ENCODE measurements around the gene CPNE2.

DNA sequence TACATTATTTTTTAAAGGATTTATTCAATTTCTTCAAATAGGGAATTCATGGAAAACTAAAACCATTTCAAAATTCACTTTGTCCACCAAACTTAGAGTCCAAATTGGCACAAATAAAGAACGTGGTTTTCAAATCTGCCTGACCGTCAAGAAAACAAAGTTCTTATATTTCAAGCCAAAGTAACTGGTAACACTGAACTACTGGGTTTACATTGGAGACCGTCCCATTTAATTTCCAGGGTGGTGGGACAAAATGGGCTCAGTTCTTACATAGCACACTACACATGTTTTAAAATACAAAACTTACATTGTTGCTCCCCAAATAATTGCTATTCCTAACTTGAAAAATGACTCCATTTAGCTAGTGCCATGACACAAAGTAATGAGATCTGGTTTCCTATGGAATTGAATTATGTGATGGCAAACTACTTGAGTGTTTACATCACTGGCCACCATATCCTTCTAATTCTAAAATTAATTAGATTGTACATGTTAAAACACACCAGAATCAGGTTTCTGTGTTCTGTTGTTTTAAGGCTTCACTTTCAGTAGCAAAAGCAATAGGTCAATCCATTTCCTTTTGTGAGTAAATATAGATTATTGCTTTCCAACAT lies 86.9 kb downstream of the CPNE2 start:
- TF ChIP-seq, protein P1, sequence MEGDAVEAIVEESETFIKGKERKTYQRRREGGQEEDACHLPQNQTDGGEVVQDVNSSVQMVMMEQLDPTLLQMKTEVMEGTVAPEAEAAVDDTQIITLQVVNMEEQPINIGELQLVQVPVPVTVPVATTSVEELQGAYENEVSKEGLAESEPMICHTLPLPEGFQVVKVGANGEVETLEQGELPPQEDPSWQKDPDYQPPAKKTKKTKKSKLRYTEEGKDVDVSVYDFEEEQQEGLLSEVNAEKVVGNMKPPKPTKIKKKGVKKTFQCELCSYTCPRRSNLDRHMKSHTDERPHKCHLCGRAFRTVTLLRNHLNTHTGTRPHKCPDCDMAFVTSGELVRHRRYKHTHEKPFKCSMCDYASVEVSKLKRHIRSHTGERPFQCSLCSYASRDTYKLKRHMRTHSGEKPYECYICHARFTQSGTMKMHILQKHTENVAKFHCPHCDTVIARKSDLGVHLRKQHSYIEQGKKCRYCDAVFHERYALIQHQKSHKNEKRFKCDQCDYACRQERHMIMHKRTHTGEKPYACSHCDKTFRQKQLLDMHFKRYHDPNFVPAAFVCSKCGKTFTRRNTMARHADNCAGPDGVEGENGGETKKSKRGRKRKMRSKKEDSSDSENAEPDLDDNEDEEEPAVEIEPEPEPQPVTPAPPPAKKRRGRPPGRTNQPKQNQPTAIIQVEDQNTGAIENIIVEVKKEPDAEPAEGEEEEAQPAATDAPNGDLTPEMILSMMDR (IDR thresholded peaks at IDR 0.05) = no peak
- no peak for TF ChIP-seq POLR2A (IDR thresholded peaks at IDR 0.05)
